ENCODE measurements around the gene PLXDC1. TPM values are rescaled to one million over a fixed set of nuclear protein-coding genes. Genes with fewer than 3 reads are reported as not detected.
"Not testable (repeated sequence)": the region's sequence is repeated elsewhere in the genome, so short reads cannot be mapped to it uniquely, and the experiment has no call there.

Gene PLXDC1
- total RNA-seq, 1 donor from 2014 or later: 0.28 TPM

DNA sequence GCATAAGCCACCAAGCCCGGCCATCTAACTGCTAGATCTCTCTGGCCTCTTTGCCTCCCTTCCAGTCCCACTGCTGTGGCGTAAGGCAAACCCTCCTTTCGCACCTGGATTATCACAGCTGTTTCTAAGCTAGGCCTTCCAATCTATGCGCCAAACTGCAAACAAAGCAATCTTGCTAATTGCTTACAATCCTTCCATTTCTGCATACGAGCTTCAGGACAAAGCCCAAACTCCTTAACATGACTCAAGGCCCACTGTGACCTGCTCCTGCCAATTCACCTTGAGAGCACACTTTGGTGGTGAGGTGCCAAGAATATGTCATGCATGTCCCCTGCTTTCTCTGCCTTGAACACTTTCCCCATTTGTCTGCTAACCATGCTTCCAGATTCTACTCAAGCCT lies 20.5 kb upstream of the PLXDC1 start:
- no peak for DNase-seq (ENCODE audit: low read depth, low spot score)
- Mint-ChIP-seq H3K27ac (ENCODE audit: unreplicated experiment) (no peak overlapping the region), H3K4me1 (peaks cover 8% of the 10 kb centered on the region), H3K27me3 (ENCODE audit: low read depth) (peaks cover 10% of the 10 kb centered on the region), H3K9me3 (peaks cover 5% of the 10 kb centered on the region), H3K4me3 (no peak overlapping the region), H3K36me3 (ENCODE audit: low read depth) (peaks cover 11% of the 10 kb centered on the region)
- TF ChIP-seq, protein P1, sequence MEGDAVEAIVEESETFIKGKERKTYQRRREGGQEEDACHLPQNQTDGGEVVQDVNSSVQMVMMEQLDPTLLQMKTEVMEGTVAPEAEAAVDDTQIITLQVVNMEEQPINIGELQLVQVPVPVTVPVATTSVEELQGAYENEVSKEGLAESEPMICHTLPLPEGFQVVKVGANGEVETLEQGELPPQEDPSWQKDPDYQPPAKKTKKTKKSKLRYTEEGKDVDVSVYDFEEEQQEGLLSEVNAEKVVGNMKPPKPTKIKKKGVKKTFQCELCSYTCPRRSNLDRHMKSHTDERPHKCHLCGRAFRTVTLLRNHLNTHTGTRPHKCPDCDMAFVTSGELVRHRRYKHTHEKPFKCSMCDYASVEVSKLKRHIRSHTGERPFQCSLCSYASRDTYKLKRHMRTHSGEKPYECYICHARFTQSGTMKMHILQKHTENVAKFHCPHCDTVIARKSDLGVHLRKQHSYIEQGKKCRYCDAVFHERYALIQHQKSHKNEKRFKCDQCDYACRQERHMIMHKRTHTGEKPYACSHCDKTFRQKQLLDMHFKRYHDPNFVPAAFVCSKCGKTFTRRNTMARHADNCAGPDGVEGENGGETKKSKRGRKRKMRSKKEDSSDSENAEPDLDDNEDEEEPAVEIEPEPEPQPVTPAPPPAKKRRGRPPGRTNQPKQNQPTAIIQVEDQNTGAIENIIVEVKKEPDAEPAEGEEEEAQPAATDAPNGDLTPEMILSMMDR (conservative IDR thresholded peaks at IDR 0.05): no peak

DNA sequence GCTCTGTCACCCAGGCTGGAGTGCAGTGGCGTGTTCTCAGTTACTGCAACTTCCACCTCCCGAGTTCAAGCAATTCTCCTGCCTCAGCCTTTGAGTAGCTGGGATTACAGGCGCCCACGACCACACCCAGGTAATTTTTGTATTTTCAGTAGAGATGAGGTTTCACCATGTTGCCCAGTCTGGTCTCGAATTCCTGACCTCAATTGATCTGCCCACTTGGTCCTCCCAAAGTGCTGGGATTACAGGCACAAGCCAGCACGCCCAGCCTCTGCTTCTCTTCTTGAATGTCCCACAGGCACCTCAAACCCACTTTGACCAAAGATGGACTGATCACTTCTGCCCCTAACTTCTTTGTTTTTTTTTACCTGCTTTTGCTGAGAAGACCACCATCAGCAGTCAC lies 19.1 kb upstream of the PLXDC1 start:
- H3K9me3 Mint-ChIP-seq: peaks cover 5% of the 10 kb centered on the region
- peaks cover 8% of the 10 kb centered on the region for H3K4me1 Mint-ChIP-seq
- TF ChIP-seq, protein P1 (conservative IDR thresholded peaks at IDR 0.05): no peak
- peaks cover 3% of the 10 kb centered on the region for H3K36me3 Mint-ChIP-seq (ENCODE audit: low read depth)
- DNase-seq (ENCODE audit: low read depth, low spot score): no peak
- H3K4me3 Mint-ChIP-seq: no peak overlapping the region
- H3K27ac Mint-ChIP-seq (ENCODE audit: unreplicated experiment): no peak overlapping the region
- peaks cover 24% of the 10 kb centered on the region for H3K27me3 Mint-ChIP-seq (ENCODE audit: low read depth)

DNA sequence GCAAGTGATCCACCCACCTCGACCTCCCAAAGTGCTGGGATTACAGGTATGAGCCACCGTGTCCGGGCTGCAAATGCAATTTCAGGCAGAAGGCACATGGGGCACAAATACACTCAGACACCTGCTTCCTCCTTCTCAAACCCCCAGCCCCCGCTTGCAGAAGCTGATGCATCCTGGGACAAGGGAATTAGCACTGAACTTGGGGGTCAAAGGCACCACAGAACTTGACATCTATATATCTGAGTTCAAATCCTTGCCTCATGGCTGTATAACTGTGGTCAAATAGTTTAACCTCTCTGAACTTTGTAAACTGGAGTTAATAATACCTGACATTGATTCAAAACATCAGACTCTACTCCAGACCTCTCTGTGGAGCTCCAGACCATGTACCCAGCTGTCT lies 18.7 kb upstream of the PLXDC1 start:
- Mint-ChIP-seq H3K27ac (ENCODE audit: unreplicated experiment) (no peak overlapping the region), H3K36me3 (ENCODE audit: low read depth) (peaks cover 3% of the 10 kb centered on the region), H3K4me1 (peaks cover 9% of the 10 kb centered on the region), H3K9me3 (peaks cover 5% of the 10 kb centered on the region), H3K4me3 (no peak overlapping the region), H3K27me3 (ENCODE audit: low read depth) (peaks cover 28% of the 10 kb centered on the region)
- no peak for DNase-seq (ENCODE audit: low read depth, low spot score)
- TF ChIP-seq, protein P1 (conservative IDR thresholded peaks at IDR 0.05): no peak

DNA sequence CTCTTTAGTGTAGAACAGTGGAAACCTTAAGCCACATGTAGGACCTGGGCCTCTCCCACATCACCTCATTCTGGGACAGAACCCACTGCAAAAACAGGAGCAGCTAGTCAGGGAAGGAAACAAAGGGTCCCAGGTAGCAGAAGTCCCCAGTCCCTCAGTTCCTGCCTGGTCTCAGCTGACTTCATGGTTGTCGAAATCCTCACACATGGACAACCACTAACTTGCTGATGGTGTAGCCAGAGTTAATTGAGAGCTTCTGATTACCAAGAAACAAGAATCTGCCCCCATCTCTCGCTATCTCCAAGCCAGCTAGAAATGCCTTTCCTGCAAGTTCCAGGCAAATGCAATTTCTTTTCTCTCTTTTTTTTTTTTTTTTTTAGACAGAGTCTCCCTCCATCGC lies 18.1 kb upstream of the PLXDC1 start:
- TF ChIP-seq, protein P1 (conservative IDR thresholded peaks at IDR 0.05): no peak
- peaks cover 3% of the 10 kb centered on the region for H3K36me3 Mint-ChIP-seq (ENCODE audit: low read depth)
- peaks cover 34% of the 10 kb centered on the region for H3K27me3 Mint-ChIP-seq (ENCODE audit: low read depth)
- peaks cover 15% of the 10 kb centered on the region for H3K4me1 Mint-ChIP-seq
- H3K27ac Mint-ChIP-seq (ENCODE audit: unreplicated experiment): no peak overlapping the region
- no peak overlapping the region for H3K4me3 Mint-ChIP-seq
- no peak for DNase-seq (ENCODE audit: low read depth, low spot score)
- peaks cover 5% of the 10 kb centered on the region for H3K9me3 Mint-ChIP-seq

DNA sequence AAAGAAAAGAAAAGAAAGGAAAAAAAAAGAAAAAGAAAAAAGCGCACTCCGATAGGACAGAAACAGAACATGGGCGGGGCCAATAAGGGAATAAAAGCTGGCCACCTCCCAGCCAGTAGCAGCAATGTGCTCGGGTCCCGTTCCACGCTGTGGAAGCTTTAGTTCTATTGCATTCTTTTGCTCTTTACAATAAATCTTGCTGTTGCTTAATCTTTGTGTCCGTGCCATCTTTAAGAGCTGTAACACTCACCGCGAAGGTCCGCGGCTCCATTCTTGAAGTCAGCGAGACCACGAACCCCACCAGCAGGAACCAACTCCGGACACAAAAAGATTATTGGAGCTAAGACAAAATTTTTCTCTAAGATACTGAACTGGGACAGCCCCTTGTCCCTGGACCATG lies 17.7 kb upstream of the PLXDC1 start:
- TF ChIP-seq, protein P1 (conservative IDR thresholded peaks at IDR 0.05): no peak
- no peak overlapping the region for H3K27ac Mint-ChIP-seq (ENCODE audit: unreplicated experiment)

DNA sequence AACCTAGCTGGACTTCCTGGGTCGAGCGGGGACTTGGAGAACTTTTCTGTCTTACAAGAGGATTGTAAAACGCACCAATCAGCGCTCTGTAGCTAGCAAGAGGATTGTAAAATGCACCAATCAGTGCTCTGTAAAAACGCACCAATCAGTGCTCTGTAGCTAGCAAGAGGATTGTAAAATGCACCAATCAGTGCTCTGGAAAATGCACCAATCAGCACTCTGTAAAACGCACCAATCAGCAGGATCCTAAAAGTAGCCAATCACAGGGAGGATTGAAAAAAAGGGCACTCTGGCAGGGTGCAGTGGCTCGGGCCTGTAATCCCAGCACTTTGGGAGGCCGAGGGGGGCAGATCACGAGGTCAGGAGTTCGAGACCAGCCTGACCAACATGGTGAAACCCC lies 17.1 kb upstream of the PLXDC1 start:
- H3K36me3 Mint-ChIP-seq (ENCODE audit: low read depth); H3K4me3 Mint-ChIP-seq; DNase-seq (ENCODE audit: low read depth, low spot score); H3K9me3 Mint-ChIP-seq; H3K27ac Mint-ChIP-seq (ENCODE audit: unreplicated experiment): not testable (repeated sequence)
- Mint-ChIP-seq H3K4me1 (peaks cover 20% of the 10 kb centered on the region), H3K27me3 (ENCODE audit: low read depth) (peaks cover 35% of the 10 kb centered on the region)

More for the DNA sequence above, 17.7 kb upstream of the PLXDC1 start:
- H3K36me3 Mint-ChIP-seq (ENCODE audit: low read depth): peaks cover 3% of the 10 kb centered on the region
- H3K4me1 Mint-ChIP-seq: peaks cover 19% of the 10 kb centered on the region
- H3K4me3 Mint-ChIP-seq: peak overlapping the region; percentile 72
- no peak for DNase-seq (ENCODE audit: low read depth, low spot score)
- H3K27me3 Mint-ChIP-seq (ENCODE audit: low read depth): peaks cover 35% of the 10 kb centered on the region
- H3K9me3 Mint-ChIP-seq: peaks cover 5% of the 10 kb centered on the region
